IPS-15b (cell line): ENCODE results near the gene THAP5.

Experiments used
- H3K27me3 ChIP-seq: one replicate; pipeline ENCODE4 v1.6.1; 2013; ENCODE audit warnings: low read length; ENCODE audit not compliant: control insufficient read depth, insufficient read depth
- H3K36me3 ChIP-seq: one replicate; pipeline ENCODE4 v1.6.1; 2013; ENCODE audit warnings: low read length; ENCODE audit not compliant: control insufficient read depth, insufficient read depth
- H3K4me1 ChIP-seq: one replicate; pipeline ENCODE4 v1.6.1; 2013; ENCODE audit warnings: mild to moderate bottlenecking, low read length; ENCODE audit not compliant: control insufficient read depth, insufficient read depth
- H3K4me3 ChIP-seq: one replicate; pipeline ENCODE4 v1.5.1; 2013; ENCODE audit warnings: low read depth, low read length
- H3K9ac ChIP-seq: one replicate; pipeline ENCODE4 v1.6.1; 2013; ENCODE audit warnings: low read depth, mild to moderate bottlenecking, low read length
- H3K9me3 ChIP-seq: one replicate; pipeline ENCODE4 v1.6.1; 2013; ENCODE audit warnings: mild to moderate bottlenecking, low read length; ENCODE audit not compliant: control insufficient read depth, insufficient read depth

The THAP5 gene

GRCh38 chr7:108525985-108526767 lies 43.3 kb downstream of the THAP5 start, which contains the start of gene PNPLA8:
PNPLA8 (minus strand) TSS chr7:108526135; CDS start chr7:108515491, 10,644 bp downstream.
- H3K9me3 ChIP-seq: no peaks in the 10 kb centered on the region
- H3K36me3 ChIP-seq: no peaks in the 10 kb centered on the region
- peaks cover 21% of the 10 kb centered on the region for H3K4me1 ChIP-seq
- H3K27me3 ChIP-seq: no peaks in the 10 kb centered on the region
- H3K4me3 ChIP-seq: peak within 1 kb of the TSS; percentile 93
- H3K9ac ChIP-seq: peak within 1 kb of the TSS; percentile 66

- Histone ChIP-seq H3K4me1 (peaks cover 23% of the 10 kb centered on the region), H3K9ac (peak overlapping the region; percentile 66), H3K9me3 (no peaks in the 10 kb centered on the region), H3K4me3 (peak overlapping the region; percentile 93), H3K36me3 (no peaks in the 10 kb centered on the region), H3K27me3 (no peaks in the 10 kb centered on the region)
These were observed 44.0 kb downstream of the THAP5 start for GRCh38 chr7:108525327-108525984.

GRCh38 chr7:108522780-108523179 lies 46.7 kb downstream of the THAP5 start:
- no peaks in the 10 kb centered on the region for H3K9me3 ChIP-seq
- no peaks in the 10 kb centered on the region for H3K36me3 ChIP-seq
- H3K9ac ChIP-seq: no peak overlapping the region
- H3K4me1 ChIP-seq: peaks cover 23% of the 10 kb centered on the region
- H3K27me3 ChIP-seq: no peaks in the 10 kb centered on the region
- peak overlapping the region; percentile 19 for H3K4me3 ChIP-seq

- peaks cover 18% of the 10 kb centered on the region for H3K4me1 ChIP-seq
- H3K36me3 ChIP-seq: no peaks in the 10 kb centered on the region
These were observed 51.6 kb downstream of the THAP5 start for GRCh38 chr7:108517951-108518350.

GRCh38 chr7:108515630-108516029 lies 53.9 kb downstream of the THAP5 start:
- Histone ChIP-seq H3K9me3 (no peaks in the 10 kb centered on the region), H3K4me1 (no peaks in the 10 kb centered on the region), H3K9ac (no peak overlapping the region), H3K36me3 (no peaks in the 10 kb centered on the region), H3K4me3 (no peak overlapping the region), H3K27me3 (no peaks in the 10 kb centered on the region)

More at GRCh38 chr7:108517951-108518350, 51.6 kb downstream of the THAP5 start:
- Histone ChIP-seq H3K9ac (no peak overlapping the region), H3K27me3 (no peaks in the 10 kb centered on the region), H3K4me3 (no peak overlapping the region), H3K9me3 (no peaks in the 10 kb centered on the region)

GRCh38 chr7:108515013-108515412 lies 54.5 kb downstream of the THAP5 start:
- H3K36me3 ChIP-seq: no peaks in the 10 kb centered on the region
- H3K9me3 ChIP-seq: no peaks in the 10 kb centered on the region
- no peak overlapping the region for H3K9ac ChIP-seq
- H3K4me1 ChIP-seq: no peaks in the 10 kb centered on the region
- no peak overlapping the region for H3K4me3 ChIP-seq
- no peaks in the 10 kb centered on the region for H3K27me3 ChIP-seq
